NB4 (cell line): ENCODE results near the gene HSPA5.
A peak's percentile ranks its signal among the peaks of the same experiment; 100 is the strongest.
"Not testable (repeated sequence)": the region's sequence is repeated elsewhere in the genome, so short reads cannot be mapped to it uniquely, and the experiment has no call there.

Experiments used
- DNase-seq: peaks from one replicate; pipeline ENCODE4 v3.0.0; 2010; ENCODE audit warnings: low read depth
- H3K4me3 ChIP-seq: one replicate; pipeline ENCODE4 v1.5.1; 2011; ENCODE audit warnings: mild to moderate bottlenecking, low read depth, low read length, moderate library complexity
- MYC ChIP-seq: IDR thresholded peaks from 2 replicates; pipeline ENCODE4 v1.6.1; 2011; ENCODE audit warnings: low read depth, low read length
- POLR2A ChIP-seq: IDR thresholded peaks from 2 replicates; pipeline ENCODE4 v1.6.1; 2011; ENCODE audit warnings: mild to moderate bottlenecking; ENCODE audit not compliant: insufficient read length; ENCODE audit errors: extremely low read depth
- TF ChIP-seq, protein P1 (sequence below): IDR thresholded peaks from 2 replicates; pipeline ENCODE4 v1.6.1; 2011; ENCODE audit warnings: low read depth, low read length
- TF ChIP-seq, protein P2 (sequence below): IDR thresholded peaks from one replicate; pipeline ENCODE4 v1.5.1; 2012; ENCODE audit warnings: low read depth, low read length

The HSPA5 gene

DNA sequence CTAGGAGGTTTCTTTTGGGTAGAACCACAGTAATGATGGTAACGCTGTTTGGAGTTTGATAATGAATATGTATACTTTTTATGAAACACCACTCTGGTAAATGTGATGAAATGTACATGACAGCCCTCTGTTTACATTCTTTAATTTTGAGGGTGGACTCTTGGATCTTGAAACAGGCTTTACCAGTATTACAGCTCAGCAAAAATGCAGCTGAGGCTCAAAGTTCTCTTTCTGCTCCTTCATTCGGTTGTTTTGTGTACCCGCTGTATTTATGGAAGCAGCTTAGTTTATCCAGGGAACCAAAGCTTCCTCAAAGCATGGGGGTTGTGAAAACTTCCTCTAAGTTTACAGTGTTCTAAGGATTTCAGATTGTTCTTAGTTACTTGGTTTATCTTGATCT is 31.6 kb upstream of the HSPA5 start:
- no peak overlapping the region for H3K4me3 ChIP-seq
- DNase-seq, result no peak
- TF ChIP-seq, protein P1, sequence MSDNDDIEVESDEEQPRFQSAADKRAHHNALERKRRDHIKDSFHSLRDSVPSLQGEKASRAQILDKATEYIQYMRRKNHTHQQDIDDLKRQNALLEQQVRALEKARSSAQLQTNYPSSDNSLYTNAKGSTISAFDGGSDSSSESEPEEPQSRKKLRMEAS, result no peak
- TF ChIP-seq, protein P2, sequence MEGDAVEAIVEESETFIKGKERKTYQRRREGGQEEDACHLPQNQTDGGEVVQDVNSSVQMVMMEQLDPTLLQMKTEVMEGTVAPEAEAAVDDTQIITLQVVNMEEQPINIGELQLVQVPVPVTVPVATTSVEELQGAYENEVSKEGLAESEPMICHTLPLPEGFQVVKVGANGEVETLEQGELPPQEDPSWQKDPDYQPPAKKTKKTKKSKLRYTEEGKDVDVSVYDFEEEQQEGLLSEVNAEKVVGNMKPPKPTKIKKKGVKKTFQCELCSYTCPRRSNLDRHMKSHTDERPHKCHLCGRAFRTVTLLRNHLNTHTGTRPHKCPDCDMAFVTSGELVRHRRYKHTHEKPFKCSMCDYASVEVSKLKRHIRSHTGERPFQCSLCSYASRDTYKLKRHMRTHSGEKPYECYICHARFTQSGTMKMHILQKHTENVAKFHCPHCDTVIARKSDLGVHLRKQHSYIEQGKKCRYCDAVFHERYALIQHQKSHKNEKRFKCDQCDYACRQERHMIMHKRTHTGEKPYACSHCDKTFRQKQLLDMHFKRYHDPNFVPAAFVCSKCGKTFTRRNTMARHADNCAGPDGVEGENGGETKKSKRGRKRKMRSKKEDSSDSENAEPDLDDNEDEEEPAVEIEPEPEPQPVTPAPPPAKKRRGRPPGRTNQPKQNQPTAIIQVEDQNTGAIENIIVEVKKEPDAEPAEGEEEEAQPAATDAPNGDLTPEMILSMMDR, result no peak
- TF ChIP-seq MYC (no peak), POLR2A (no peak)

DNA sequence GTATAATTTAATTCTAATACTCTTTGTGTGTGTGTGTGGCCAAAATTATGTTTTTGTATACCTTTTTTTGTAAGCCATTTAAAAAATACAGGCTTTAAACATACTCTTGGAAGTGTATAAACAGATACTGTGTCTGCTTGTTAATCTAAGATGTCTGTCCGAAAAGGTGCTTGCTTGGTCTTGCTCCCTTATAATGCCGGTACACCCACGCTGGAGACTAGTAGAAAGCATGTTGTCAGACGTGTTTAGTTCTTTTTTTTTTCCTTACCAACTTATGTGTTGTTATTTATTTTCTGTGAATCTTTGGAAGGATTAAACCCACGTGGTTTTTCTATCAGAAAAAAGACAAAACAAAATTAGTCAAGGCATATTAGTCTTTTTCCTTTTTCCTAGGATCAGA is 29.9 kb upstream of the HSPA5 start:
- H3K4me3 ChIP-seq, result no peak overlapping the region
- TF ChIP-seq, protein P1, result no peak
- TF ChIP-seq POLR2A, result no peak
- TF ChIP-seq, protein P2, result no peak
- no peak for TF ChIP-seq MYC
- no peak for DNase-seq

DNA sequence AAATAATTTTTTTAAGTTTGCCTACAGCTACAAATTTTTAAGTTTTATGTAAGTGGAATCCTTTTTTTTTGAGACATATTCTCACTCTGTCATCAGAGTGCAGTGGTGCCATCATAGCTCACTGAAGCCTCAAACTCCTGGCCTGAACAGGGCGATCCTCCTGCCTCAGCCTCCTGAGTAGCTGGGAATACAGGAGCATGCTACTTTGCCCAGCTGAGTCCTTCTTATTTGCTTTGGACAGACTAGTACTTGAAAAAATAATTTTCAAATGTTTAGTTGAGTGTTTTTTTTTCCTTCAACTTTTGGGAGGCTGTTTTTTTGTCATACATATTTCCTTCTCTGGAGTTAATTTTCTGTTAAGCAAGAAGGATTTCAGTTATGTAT is 27.9 kb upstream of the HSPA5 start:
- DNase-seq, result no peak
- H3K4me3 ChIP-seq, result no peak overlapping the region
- TF ChIP-seq POLR2A, result no peak
- TF ChIP-seq, protein P1, result no peak
- no peak for TF ChIP-seq MYC
- TF ChIP-seq, protein P2, result no peak

DNA sequence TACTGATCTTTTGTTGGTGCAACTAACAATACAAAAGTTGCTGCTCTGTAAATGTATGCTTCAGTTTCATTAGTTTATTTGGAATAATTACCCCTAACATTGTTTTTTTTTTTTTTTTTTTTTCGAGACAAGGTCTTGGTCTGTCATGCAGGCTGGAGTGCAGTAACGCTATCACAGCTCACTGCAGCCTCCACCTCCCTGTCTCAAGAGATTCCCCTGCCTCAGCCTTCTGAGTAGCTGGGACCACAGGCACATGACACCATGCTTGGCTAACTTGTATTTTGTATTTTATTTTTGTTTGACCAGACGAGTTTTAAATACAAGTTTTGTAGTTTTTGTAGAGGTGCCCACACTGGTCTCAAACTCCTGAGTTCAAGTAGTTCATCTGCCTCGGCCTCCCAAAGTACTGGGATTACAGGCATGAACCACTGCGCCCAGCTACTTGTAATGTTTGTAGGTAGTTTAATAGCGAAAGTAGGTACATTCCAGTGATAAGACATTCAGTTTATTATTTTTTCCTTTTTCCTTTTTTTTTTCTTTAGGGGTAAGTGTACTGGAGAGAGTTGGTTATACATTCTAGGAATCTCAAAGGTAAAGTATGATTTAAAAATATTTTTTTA is 27.4 kb upstream of the HSPA5 start:
- TF ChIP-seq, protein P2, result no peak
- TF ChIP-seq POLR2A (no peak), MYC (no peak)
- TF ChIP-seq, protein P1, result no peak
- no peak for DNase-seq
- H3K4me3 ChIP-seq, result no peak overlapping the region

DNA sequence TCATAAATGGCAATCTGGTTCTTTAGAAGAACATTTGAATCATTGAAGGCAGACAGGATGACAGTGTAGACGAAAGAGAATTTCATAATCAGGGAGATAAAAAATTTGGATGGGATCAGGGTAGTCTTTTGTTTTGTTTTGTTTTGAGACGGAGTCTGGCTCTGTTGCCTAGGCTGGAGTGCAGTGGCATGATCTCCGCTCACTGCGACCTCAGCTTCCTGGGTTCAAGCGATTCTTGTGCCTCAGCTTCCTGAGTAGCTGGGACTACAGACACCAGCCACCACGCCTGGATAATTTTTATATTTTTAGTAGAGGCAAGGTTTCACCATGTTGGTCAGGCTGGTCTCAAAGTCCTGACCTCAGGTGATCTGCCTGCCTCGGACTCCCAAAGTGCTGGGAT is 22.9 kb upstream of the HSPA5 start:
- H3K4me3 ChIP-seq, DNase-seq: not testable (repeated sequence)

DNA sequence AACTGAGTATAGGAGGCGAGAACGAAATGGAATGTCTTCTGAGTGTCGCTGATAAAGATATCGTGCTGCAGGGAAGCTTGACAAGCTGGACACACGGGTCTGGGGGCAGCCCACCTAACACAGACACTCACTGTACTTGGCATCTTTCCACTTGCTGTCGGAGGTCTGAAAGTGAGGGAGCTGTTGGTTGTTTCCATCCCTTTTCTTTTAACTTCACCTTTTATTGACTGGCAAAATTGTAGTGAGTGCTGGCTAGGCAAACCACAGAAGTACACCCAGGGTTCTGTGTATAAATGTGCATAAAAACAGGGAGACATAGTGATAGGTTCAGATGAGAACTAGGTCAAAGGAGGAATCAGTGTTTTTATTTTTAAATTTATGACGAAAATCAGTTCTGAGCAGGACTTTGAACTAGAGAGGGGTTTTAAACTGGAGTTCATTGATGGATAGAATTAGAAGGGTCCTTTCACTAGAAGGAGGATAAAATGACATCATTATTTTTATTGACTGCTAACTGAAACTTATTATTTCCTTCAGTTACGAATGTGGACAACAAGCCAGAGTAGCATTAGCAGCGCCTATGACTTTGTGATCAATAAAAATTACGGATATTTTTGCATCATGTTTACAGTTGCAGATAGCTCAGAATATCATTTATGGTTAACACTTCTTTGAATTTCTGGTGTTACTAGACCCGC is 21.3 kb upstream of the HSPA5 start:
- no peak for DNase-seq
- TF ChIP-seq, protein P1, result no peak
- 0 out of 2 replicates have a peak, but pooled peaks have one; percentile 17 for TF ChIP-seq MYC
- no peak for TF ChIP-seq POLR2A
- peak overlapping the region; percentile 93 for H3K4me3 ChIP-seq
